ENCODE measurements around the gene DEPDC7.
A peak's percentile ranks its signal among the peaks of the same experiment; 100 is the strongest.

DEPDC7 gene

GRCh38 chr11:33062137-33062536 lies 46.5 kb downstream of the DEPDC7 start:
- DNase-seq (ENCODE audit: low read depth) = no peak

GRCh38 chr11:33063326-33063881 lies 47.7 kb downstream of the DEPDC7 start:
- no peak for DNase-seq (ENCODE audit: low read depth)

DNA sequence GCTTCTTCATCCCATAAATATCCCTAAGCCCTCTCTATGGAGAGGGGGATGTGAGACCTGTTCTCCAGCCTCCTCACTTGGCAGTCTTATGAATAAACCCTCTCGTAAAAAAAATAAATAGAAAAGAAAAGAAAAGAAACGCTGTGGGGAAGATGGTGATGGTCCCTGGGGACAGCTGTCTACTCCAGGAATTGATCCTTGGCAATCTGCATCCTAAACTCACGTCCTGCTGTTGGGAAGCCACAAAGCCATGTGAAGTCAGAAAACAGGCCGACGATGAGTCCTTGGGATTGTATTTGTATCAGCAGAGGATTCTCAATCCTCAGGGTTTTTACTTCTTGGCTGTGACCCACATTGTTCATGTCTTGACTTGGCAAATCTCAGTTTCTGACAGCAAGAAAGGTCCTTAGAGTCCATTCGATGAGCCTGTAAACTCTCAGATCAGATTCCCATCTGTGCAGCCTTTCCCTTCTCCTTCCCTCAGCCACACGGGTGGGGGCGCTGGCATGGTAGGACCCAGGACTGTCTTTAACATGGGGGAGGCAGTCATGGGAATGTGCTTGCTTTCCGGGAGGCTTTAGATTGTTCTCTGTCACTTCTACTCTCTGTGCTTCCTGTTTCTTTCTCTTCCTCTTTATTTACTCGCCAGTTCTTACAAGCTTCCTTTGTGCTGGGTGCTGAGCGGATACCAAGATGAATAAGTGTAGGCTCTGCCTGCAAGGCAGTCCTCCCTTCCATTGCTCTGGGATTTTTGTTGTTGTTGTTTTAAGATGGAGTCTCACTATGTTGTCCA lies 48.6 kb downstream of the DEPDC7 start:
- no peak for DNase-seq (ENCODE audit: low read depth)

- no peak for DNase-seq (ENCODE audit: low read depth)
Observed at GRCh38 chr11:33064866-33065265, 49.2 kb downstream of the DEPDC7 start.

DNA sequence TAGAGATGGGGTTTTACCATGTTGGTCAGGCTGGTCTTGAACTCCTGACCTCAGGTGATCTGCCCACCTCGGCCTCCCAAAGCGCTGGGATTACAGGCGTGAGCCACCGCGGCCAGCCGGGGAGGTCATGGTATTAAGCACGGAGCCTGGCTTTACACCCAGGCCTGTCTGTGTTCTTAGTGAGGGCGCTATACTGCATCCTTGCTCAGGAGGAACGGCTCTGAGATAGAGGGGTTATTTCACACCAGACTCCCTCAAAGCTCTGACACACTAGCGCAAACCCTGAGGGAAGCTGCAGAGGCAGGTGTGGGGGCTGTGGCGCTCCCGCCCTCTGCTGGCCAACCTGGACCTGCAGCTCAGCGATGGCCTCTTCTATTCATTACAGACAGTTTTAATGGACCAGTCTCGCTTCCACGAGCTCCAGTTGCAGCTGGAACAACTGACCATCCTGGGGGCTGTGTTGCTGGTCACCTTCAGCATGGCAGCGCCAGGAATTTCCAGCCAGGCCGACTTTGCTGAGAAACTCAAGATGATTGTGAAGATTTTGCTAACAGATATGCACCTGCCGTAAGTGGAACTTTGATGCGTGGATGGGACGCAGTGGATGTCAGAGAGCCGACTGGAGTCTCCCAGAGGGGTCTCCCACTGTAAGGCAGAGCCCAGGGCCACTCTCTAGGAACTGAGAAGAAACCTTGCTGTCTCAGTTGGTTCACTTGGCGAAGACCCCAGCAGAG lies 49.9 kb downstream of the DEPDC7 start:
- peak; percentile 55 for DNase-seq (ENCODE audit: low read depth)

- DNase-seq (ENCODE audit: low read depth) = no peak
Observed at GRCh38 chr11:33067294-33067693, 51.6 kb downstream of the DEPDC7 start.

- no peak for DNase-seq (ENCODE audit: low read depth)
Observed at GRCh38 chr11:33068611-33069340, 53.1 kb downstream of the DEPDC7 start.

DNA sequence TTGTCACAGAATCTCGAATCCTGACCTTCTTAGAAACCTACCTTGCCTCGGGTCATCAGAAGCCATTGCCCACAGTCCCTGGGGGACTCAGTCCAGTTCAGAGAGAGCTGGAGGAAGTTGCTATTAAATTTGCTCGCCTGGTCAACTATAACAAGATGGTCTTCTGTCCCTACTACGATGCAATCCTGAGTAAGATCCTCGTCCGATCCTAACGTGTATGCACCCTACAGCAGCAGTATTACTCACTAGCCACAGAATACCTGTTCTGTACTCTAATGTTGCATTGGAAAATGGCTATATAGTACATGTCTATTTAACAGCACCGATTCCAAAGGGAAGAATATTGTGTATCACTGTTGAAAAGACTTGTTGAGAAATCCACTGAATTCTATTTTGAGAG lies 56.8 kb downstream of the DEPDC7 start:
- no peak for DNase-seq (ENCODE audit: low read depth)

Measured in stimulated activated CD8-positive, alpha-beta memory T cell treated with anti-CD3 and anti-CD28 coated beads, Interleukin-12 subunit alpha, Interleukin-12 subunit beta, amount 100 ng/mL, for 4 hours (primary cell).